Measurements from ENCODE around the gene GASK1A.
"Not testable (repeated sequence)": the region's sequence is repeated elsewhere in the genome, so short reads cannot be mapped to it uniquely, and the experiment has no call there.

The GASK1A gene

DNA sequence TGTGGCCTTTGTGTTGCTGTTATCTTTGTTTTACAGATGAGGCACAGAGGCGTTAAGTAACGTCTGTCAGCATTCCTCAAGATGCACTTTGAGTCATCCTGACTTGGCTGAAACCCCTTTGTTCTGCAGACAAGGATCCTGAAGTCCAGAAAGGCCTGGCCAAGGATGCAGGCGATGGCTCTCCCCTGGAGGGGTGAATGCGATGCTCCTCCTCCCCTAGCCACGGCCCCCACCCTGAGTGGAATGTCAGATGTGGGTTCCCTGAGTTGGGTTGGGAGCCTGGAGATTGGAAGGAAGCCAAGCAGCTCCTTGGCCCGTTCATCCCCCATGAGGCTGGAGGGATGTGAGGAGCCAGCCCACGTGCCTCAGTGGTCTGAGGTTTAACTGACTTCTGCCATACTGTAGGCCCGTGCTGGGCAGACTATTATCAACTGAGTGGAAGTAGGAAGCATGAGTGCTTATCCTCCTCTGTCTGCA lies 83.5 kb downstream of the GASK1A start:
- TF ChIP-seq, protein P1, sequence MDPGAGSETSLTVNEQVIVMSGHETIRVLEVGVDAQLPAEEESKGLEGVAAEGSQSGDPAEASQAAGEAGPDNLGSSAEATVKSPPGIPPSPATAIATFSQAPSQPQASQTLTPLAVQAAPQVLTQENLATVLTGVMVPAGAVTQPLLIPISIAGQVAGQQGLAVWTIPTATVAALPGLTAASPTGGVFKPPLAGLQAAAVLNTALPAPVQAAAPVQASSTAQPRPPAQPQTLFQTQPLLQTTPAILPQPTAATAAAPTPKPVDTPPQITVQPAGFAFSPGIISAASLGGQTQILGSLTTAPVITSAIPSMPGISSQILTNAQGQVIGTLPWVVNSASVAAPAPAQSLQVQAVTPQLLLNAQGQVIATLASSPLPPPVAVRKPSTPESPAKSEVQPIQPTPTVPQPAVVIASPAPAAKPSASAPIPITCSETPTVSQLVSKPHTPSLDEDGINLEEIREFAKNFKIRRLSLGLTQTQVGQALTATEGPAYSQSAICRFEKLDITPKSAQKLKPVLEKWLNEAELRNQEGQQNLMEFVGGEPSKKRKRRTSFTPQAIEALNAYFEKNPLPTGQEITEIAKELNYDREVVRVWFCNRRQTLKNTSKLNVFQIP (CRISPR knock-in tag; IDR thresholded peaks at IDR 0.05; ENCODE audit: borderline replicate concordance, low read depth) = no peak
- TF ChIP-seq TOX (CRISPR knock-in tag; IDR thresholded peaks at IDR 0.05; ENCODE audit: borderline replicate concordance) (no peak), BACH2 (CRISPR knock-in tag; IDR thresholded peaks at IDR 0.05; ENCODE audit: borderline replicate concordance) (no peak)
- ATAC-seq = no peak

DNA sequence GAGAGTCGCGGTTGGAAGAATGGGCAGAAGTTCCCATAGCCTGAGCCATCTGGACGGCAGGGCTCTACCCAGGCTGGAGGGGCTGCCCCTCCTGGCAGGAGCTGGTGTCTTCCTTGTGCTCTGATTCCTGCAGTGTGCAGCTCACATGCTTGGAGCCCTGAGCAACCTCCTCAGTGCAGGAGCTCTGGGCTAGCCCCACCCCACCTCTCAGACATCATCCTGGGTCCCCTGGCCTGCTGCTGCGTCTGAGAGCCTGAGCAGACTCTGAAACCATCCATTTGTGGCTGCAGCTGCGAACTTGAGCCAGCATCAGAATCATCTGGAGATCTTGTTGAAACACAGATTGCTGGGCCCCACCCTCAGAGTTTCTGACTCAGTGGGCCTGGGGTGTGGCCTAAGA lies 84.0 kb downstream of the GASK1A start:
- no peak for ATAC-seq
- no peak for TF ChIP-seq GLIS3 (CRISPR knock-in tag; IDR thresholded peaks at IDR 0.05)

DNA sequence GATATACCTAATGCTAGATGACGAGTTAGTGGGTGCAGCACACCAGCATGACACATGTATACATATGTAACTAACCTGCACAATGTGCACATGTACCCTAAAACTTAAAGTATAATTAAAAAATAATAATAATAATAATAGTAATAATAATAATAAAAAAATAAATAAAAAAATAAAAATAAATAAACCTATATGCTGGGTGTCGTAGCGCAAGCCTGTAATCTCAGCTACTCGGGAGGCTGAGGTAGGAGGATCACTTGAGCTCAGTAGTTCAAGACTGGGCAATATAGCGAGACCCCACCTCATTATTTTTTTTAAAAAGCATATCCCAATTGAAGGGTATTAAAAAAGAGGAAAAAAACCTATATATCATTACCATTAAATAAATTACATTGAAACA lies 91.6 kb downstream of the GASK1A start:
- ATAC-seq = not testable (repeated sequence)

DNA sequence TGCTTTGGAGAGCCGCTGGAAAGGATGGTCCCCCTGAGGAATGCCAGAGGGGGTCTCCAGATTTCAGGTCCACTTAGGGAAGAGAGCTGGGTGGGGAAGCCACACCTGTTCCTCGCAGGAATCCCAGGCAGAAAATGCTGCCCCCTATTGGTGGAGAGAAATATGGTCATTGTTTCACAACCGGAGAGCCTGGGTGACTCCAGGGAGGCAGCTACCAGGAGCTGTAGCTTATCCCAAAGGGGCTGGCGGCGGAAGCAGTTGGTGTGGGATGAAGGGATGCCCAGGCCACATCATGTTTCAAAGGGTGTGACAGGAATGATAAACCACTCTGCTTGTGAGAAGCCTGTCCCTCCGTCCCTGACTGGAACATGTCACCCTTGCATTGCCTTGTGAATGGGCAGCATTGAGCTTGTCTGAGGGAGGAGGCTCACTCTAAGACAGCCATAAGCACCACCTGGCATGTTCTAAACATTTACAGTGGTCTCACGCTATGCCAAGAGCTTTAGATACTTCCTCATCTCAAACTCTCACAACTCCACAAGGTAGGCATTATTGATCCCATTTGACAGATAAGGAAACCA lies 92.3 kb downstream of the GASK1A start:
- ATAC-seq = no peak
- TF ChIP-seq TCF4 (CRISPR knock-in tag; IDR thresholded peaks at IDR 0.05; ENCODE audit: borderline replicate concordance) = no peak
- no peak for TF ChIP-seq ARNTL (CRISPR knock-in tag; IDR thresholded peaks at IDR 0.05; ENCODE audit: borderline replicate concordance, low read depth)
- TF ChIP-seq, protein P1 (CRISPR knock-in tag; IDR thresholded peaks at IDR 0.05; ENCODE audit: borderline replicate concordance, low read depth) = no peak
- TF ChIP-seq ZC3H10 (CRISPR knock-in tag; IDR thresholded peaks at IDR 0.05) = no peak
- TF ChIP-seq, protein P2, sequence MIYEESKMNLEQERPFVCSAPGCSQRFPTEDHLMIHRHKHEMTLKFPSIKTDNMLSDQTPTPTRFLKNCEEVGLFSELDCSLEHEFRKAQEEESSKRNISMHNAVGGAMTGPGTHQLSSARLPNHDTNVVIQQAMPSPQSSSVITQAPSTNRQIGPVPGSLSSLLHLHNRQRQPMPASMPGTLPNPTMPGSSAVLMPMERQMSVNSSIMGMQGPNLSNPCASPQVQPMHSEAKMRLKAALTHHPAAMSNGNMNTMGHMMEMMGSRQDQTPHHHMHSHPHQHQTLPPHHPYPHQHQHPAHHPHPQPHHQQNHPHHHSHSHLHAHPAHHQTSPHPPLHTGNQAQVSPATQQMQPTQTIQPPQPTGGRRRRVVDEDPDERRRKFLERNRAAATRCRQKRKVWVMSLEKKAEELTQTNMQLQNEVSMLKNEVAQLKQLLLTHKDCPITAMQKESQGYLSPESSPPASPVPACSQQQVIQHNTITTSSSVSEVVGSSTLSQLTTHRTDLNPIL (CRISPR knock-in tag; IDR thresholded peaks at IDR 0.05; ENCODE audit: low read depth) = no peak
- no peak for TF ChIP-seq TOX (CRISPR knock-in tag; IDR thresholded peaks at IDR 0.05; ENCODE audit: borderline replicate concordance)

DNA sequence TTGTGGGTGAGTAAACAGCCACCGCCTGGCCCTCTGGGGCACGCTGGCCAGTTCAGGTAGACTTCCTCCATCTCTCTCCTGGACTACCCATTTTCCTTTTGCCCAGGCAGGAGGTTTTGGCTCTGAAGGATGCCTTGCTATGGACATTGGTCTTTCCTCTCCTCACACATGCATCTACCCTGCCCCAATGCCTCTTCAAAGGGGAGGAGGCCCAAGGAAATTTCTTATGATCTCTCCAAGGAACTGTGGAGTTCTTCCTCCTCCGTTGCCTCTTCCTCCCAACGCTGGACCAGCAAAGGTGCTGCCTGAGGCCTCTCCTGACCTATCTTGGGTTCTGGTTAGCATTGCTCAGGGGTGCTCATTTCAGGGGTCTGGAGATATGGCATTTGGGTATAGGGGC lies 93.2 kb downstream of the GASK1A start:
- no peak for ATAC-seq
- TF ChIP-seq RARB (CRISPR knock-in tag; IDR thresholded peaks at IDR 0.05) (no peak), OSR1 (CRISPR knock-in tag; IDR thresholded peaks at IDR 0.05) (no peak), ISL1 (CRISPR knock-in tag; IDR thresholded peaks at IDR 0.05) (no peak), ZFP30 (CRISPR knock-in tag; IDR thresholded peaks at IDR 0.05) (no peak), ZNF70 (CRISPR knock-in tag; IDR thresholded peaks at IDR 0.05) (no peak), BACH2 (CRISPR knock-in tag; IDR thresholded peaks at IDR 0.05; ENCODE audit: borderline replicate concordance) (no peak), GLIS3 (CRISPR knock-in tag; IDR thresholded peaks at IDR 0.05) (no peak), TCF4 (CRISPR knock-in tag; IDR thresholded peaks at IDR 0.05; ENCODE audit: borderline replicate concordance) (no peak), CSDC2 (CRISPR knock-in tag; IDR thresholded peaks at IDR 0.05) (no peak), ARNTL (CRISPR knock-in tag; IDR thresholded peaks at IDR 0.05; ENCODE audit: borderline replicate concordance, low read depth) (no peak), ZNF565 (CRISPR knock-in tag; conservative IDR thresholded peaks at IDR 0.05; ENCODE audit: low read depth) (no peak), ZC3H10 (CRISPR knock-in tag; IDR thresholded peaks at IDR 0.05) (no peak), ZFP3 (CRISPR knock-in tag; IDR thresholded peaks at IDR 0.05) (no peak), PPARA (CRISPR knock-in tag; IDR thresholded peaks at IDR 0.05; ENCODE audit: borderline replicate concordance) (no peak)
- TF ChIP-seq, protein P3, sequence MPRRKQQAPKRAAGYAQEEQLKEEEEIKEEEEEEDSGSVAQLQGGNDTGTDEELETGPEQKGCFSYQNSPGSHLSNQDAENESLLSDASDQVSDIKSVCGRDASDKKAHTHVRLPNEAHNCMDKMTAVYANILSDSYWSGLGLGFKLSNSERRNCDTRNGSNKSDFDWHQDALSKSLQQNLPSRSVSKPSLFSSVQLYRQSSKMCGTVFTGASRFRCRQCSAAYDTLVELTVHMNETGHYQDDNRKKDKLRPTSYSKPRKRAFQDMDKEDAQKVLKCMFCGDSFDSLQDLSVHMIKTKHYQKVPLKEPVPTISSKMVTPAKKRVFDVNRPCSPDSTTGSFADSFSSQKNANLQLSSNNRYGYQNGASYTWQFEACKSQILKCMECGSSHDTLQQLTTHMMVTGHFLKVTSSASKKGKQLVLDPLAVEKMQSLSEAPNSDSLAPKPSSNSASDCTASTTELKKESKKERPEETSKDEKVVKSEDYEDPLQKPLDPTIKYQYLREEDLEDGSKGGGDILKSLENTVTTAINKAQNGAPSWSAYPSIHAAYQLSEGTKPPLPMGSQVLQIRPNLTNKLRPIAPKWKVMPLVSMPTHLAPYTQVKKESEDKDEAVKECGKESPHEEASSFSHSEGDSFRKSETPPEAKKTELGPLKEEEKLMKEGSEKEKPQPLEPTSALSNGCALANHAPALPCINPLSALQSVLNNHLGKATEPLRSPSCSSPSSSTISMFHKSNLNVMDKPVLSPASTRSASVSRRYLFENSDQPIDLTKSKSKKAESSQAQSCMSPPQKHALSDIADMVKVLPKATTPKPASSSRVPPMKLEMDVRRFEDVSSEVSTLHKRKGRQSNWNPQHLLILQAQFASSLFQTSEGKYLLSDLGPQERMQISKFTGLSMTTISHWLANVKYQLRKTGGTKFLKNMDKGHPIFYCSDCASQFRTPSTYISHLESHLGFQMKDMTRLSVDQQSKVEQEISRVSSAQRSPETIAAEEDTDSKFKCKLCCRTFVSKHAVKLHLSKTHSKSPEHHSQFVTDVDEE (CRISPR knock-in tag; IDR thresholded peaks at IDR 0.05) = no peak
- TF ChIP-seq, protein P4, sequence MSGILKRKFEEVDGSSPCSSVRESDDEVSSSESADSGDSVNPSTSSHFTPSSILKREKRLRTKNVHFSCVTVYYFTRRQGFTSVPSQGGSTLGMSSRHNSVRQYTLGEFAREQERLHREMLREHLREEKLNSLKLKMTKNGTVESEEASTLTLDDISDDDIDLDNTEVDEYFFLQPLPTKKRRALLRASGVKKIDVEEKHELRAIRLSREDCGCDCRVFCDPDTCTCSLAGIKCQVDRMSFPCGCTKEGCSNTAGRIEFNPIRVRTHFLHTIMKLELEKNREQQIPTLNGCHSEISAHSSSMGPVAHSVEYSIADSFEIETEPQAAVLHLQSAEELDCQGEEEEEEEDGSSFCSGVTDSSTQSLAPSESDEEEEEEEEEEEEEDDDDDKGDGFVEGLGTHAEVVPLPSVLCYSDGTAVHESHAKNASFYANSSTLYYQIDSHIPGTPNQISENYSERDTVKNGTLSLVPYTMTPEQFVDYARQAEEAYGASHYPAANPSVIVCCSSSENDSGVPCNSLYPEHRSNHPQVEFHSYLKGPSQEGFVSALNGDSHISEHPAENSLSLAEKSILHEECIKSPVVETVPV (CRISPR knock-in tag; IDR thresholded peaks at IDR 0.05) = no peak
- TF ChIP-seq, protein P1 (CRISPR knock-in tag; IDR thresholded peaks at IDR 0.05; ENCODE audit: borderline replicate concordance, low read depth) = no peak
- TF ChIP-seq, protein P5, sequence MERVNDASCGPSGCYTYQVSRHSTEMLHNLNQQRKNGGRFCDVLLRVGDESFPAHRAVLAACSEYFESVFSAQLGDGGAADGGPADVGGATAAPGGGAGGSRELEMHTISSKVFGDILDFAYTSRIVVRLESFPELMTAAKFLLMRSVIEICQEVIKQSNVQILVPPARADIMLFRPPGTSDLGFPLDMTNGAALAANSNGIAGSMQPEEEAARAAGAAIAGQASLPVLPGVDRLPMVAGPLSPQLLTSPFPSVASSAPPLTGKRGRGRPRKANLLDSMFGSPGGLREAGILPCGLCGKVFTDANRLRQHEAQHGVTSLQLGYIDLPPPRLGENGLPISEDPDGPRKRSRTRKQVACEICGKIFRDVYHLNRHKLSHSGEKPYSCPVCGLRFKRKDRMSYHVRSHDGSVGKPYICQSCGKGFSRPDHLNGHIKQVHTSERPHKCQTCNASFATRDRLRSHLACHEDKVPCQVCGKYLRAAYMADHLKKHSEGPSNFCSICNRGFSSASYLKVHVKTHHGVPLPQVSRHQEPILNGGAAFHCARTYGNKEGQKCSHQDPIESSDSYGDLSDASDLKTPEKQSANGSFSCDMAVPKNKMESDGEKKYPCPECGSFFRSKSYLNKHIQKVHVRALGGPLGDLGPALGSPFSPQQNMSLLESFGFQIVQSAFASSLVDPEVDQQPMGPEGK (CRISPR knock-in tag; IDR thresholded peaks at IDR 0.05; ENCODE audit: borderline replicate concordance) = no peak

Measured in SK-N-SH treated with all-trans-retinoic acid at 6 μM for 48 hours (cell line).